Measurements from ENCODE around the gene ZBTB8B.
"Not testable (repeated sequence)": the region's sequence is repeated elsewhere in the genome, so short reads cannot be mapped to it uniquely, and the experiment has no call there.

Gene ZBTB8B

DNA sequence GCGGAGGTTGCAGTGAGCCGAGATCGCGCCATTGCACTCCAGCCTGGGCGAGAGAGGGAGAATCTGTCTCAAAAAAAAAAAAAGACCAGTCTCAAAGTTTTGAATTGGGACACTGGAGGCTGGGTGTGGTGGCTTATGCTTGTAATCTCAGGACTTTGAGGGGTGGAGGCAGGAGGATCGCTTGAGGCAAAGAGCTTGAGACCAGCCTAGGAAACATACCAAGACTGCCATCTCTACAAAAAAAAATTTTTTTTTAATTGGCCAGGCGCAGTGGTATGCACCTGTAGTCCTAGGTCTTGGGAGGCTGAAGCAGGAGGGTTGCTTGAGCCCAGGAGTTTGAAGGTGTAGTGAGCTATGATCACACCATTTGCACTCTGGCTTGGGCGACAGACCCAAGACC lies 3.9 kb downstream of the ZBTB8B start:
- no peak for TF ChIP-seq EZH2phosphoT487 (IDR thresholded peaks at IDR 0.05; ENCODE audit: low read length)
- no peak for TF ChIP-seq EZH2 (optimal IDR thresholded peaks at IDR 0.05; ENCODE audit: low read depth, low read length)
- TF ChIP-seq CTCF (IDR thresholded peaks at IDR 0.05; ENCODE audit: low read length): no peak
- Histone ChIP-seq H2AFZ (ENCODE audit: low read length) (no peak overlapping the region), H3K27me3 (replicated peaks; ENCODE audit: insufficient read depth, low read length) (peaks cover 16% of the 10 kb centered on the region), H3K9ac (ENCODE audit: low read length) (no peak overlapping the region), H3K9me3 (replicated peaks; ENCODE audit: insufficient read depth, low read length) (no peaks in the 10 kb centered on the region), H3K79me2 (ENCODE audit: low read length) (no peaks in the 10 kb centered on the region), H3K4me1 (ENCODE audit: low read length) (no peaks in the 10 kb centered on the region), H3F3A (ENCODE audit: insufficient read depth, low read length) (no peaks in the 10 kb centered on the region), H3K27ac (ENCODE audit: low read length) (no peak overlapping the region), H4K20me1 (ENCODE audit: insufficient read depth, low read length) (no peaks in the 10 kb centered on the region), H3K4me3 (ENCODE audit: low read length) (no peak overlapping the region), H3K9me2 (replicated peaks; ENCODE audit: insufficient read depth, low read length) (no peaks in the 10 kb centered on the region), H3K36me3 (replicated peaks; ENCODE audit: insufficient read depth, low read length) (no peaks in the 10 kb centered on the region), H3K4me2 (ENCODE audit: low read depth, low read length) (no peak overlapping the region)
- DNase-seq: no peak

DNA sequence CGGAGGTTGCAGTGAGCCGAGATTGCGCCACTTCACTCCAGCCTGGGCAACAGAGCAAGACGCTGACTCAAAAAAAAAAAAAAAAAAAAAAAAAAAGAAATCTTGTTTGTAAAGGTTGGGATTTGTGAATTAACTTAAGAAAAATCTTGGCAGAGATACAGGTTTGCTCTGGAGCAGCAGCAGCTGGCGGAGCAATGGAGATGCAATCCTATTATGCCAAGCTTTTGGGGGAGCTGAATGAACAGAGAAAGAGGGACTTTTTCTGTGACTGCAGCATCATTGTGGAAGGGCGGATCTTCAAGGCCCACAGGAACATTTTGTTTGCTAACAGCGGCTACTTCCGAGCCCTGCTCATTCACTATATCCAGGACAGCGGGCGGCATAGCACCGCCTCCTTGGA lies 5.6 kb downstream of the ZBTB8B start:
- H3K36me3 ChIP-seq (replicated peaks; ENCODE audit: insufficient read depth, low read length): no peaks in the 10 kb centered on the region
- no peak overlapping the region for H3K27ac ChIP-seq (ENCODE audit: low read length)
- H2AFZ ChIP-seq (ENCODE audit: low read length): no peak overlapping the region
- H3F3A ChIP-seq (ENCODE audit: insufficient read depth, low read length): no peaks in the 10 kb centered on the region
- no peak overlapping the region for H3K9ac ChIP-seq (ENCODE audit: low read length)
- H3K27me3 ChIP-seq (replicated peaks; ENCODE audit: insufficient read depth, low read length): peaks cover 14% of the 10 kb centered on the region
- DNase-seq: no peak
- TF ChIP-seq EZH2phosphoT487 (IDR thresholded peaks at IDR 0.05; ENCODE audit: low read length): no peak
- TF ChIP-seq CTCF (IDR thresholded peaks at IDR 0.05; ENCODE audit: low read length): no peak
- no peak for TF ChIP-seq EZH2 (optimal IDR thresholded peaks at IDR 0.05; ENCODE audit: low read depth, low read length)
- no peaks in the 10 kb centered on the region for H3K4me1 ChIP-seq (ENCODE audit: low read length)
- no peaks in the 10 kb centered on the region for H3K79me2 ChIP-seq (ENCODE audit: low read length)
- no peak overlapping the region for H3K4me3 ChIP-seq (ENCODE audit: low read length)
- H3K9me3 ChIP-seq (replicated peaks; ENCODE audit: insufficient read depth, low read length): no peaks in the 10 kb centered on the region
- no peak overlapping the region for H3K4me2 ChIP-seq (ENCODE audit: low read depth, low read length)
- no peaks in the 10 kb centered on the region for H4K20me1 ChIP-seq (ENCODE audit: insufficient read depth, low read length)
- no peaks in the 10 kb centered on the region for H3K9me2 ChIP-seq (replicated peaks; ENCODE audit: insufficient read depth, low read length)

- no peak overlapping the region for H3K27ac ChIP-seq (ENCODE audit: low read length)
- H3K4me2 ChIP-seq (ENCODE audit: low read depth, low read length): no peak overlapping the region
- no peaks in the 10 kb centered on the region for H3F3A ChIP-seq (ENCODE audit: insufficient read depth, low read length)
- peaks cover 7% of the 10 kb centered on the region for H3K27me3 ChIP-seq (replicated peaks; ENCODE audit: insufficient read depth, low read length)
- no peak overlapping the region for H2AFZ ChIP-seq (ENCODE audit: low read length)
- no peak for DNase-seq
- H3K79me2 ChIP-seq (ENCODE audit: low read length): no peaks in the 10 kb centered on the region
- no peak overlapping the region for H3K9ac ChIP-seq (ENCODE audit: low read length)
- no peaks in the 10 kb centered on the region for H3K9me3 ChIP-seq (replicated peaks; ENCODE audit: insufficient read depth, low read length)
- H3K4me3 ChIP-seq (ENCODE audit: low read length): no peak overlapping the region
- H3K9me2 ChIP-seq (replicated peaks; ENCODE audit: insufficient read depth, low read length): no peaks in the 10 kb centered on the region
- no peaks in the 10 kb centered on the region for H3K36me3 ChIP-seq (replicated peaks; ENCODE audit: insufficient read depth, low read length)
- no peaks in the 10 kb centered on the region for H4K20me1 ChIP-seq (ENCODE audit: insufficient read depth, low read length)
- no peak for TF ChIP-seq EZH2phosphoT487 (IDR thresholded peaks at IDR 0.05; ENCODE audit: low read length)
- no peaks in the 10 kb centered on the region for H3K4me1 ChIP-seq (ENCODE audit: low read length)
Measured at GRCh38 chr1:32470991-32471694, 6.3 kb downstream of the ZBTB8B start.

- no peaks in the 10 kb centered on the region for H3K36me3 ChIP-seq (replicated peaks; ENCODE audit: insufficient read depth, low read length)
- no peaks in the 10 kb centered on the region for H3K79me2 ChIP-seq (ENCODE audit: low read length)
- no peak for TF ChIP-seq CTCF (IDR thresholded peaks at IDR 0.05; ENCODE audit: low read length)
- no peak overlapping the region for H2AFZ ChIP-seq (ENCODE audit: low read length)
- H3K9me3 ChIP-seq (replicated peaks; ENCODE audit: insufficient read depth, low read length): no peaks in the 10 kb centered on the region
- H3K9me2 ChIP-seq (replicated peaks; ENCODE audit: insufficient read depth, low read length): no peaks in the 10 kb centered on the region
- H3K27ac ChIP-seq (ENCODE audit: low read length): no peak overlapping the region
- no peaks in the 10 kb centered on the region; the same call in 1 of the 2 replicates for H3K27me3 ChIP-seq (replicated peaks; ENCODE audit: insufficient read depth, low read length)
- H3K4me3 ChIP-seq (ENCODE audit: low read length): no peak overlapping the region
- no peaks in the 10 kb centered on the region for H3K4me1 ChIP-seq (ENCODE audit: low read length)
- H3K9ac ChIP-seq (ENCODE audit: low read length): no peak overlapping the region
- H4K20me1 ChIP-seq (ENCODE audit: insufficient read depth, low read length): no peaks in the 10 kb centered on the region
- no peak for DNase-seq
- no peak overlapping the region for H3K4me2 ChIP-seq (ENCODE audit: low read depth, low read length)
- H3F3A ChIP-seq (ENCODE audit: insufficient read depth, low read length): no peaks in the 10 kb centered on the region
Measured at GRCh38 chr1:32471695-32472362, 7.0 kb downstream of the ZBTB8B start.

DNA sequence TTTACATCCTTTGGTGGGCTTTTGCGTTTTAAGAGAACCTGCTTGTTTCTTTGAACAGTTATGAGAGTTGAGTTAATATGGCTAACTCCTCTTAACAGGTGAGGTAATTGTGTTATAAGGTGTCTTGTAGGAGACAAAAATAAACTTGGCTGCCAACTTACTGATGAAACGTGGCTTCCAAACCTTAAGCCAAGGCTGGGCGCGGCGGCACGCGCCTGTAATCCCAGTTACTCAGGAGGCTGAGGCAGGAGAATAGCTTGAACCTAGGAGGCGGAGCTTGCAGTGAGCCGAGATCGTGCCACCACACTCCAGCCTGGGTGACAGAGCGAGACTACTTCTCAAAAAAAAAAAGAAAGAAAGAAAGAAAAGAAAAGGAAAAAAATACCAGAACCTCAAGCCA lies 8.1 kb downstream of the ZBTB8B start:
- not testable (repeated sequence) for H3F3A ChIP-seq (ENCODE audit: insufficient read depth, low read length); DNase-seq; H3K4me3 ChIP-seq (ENCODE audit: low read length); H2AFZ ChIP-seq (ENCODE audit: low read length); H3K36me3 ChIP-seq (replicated peaks; ENCODE audit: insufficient read depth, low read length); H3K27me3 ChIP-seq (replicated peaks; ENCODE audit: insufficient read depth, low read length); H3K9me3 ChIP-seq (replicated peaks; ENCODE audit: insufficient read depth, low read length); H3K27ac ChIP-seq (ENCODE audit: low read length); H4K20me1 ChIP-seq (ENCODE audit: insufficient read depth, low read length); H3K79me2 ChIP-seq (ENCODE audit: low read length); H3K9ac ChIP-seq (ENCODE audit: low read length); H3K4me1 ChIP-seq (ENCODE audit: low read length); H3K4me2 ChIP-seq (ENCODE audit: low read depth, low read length); H3K9me2 ChIP-seq (replicated peaks; ENCODE audit: insufficient read depth, low read length)
